Uterus (tissue), 2 donors: ENCODE measurements around the gene MYH10.

ENCODE experiments used
- CTCF ChIP-seq, 4 experiments: fragments of 200-600 bp in 2 of 4; fragments of 450-650 bp in 2 of 4; sonication (generic) in 2 of 4; IDR thresholded peaks; one replicate each; pipeline ENCODE4 v1.5.1; 2016 to 2019; ENCODE audit warnings: antibody characterized with exemption in 4 of 4, mild to moderate bottlenecking in 2 of 4, moderate library complexity in 1 of 4
- POLR2A ChIP-seq, 2 donors: fragments of 450-650 bp; IDR thresholded peaks; one replicate each; pipeline ENCODE4 v1.6.1; 2016; ENCODE audit warnings: antibody characterized with exemption in 2 of 2, mild to moderate bottlenecking in 1 of 2, moderate library complexity in 1 of 2

GRCh38 chr17:8447799-8448198, 182.7 kb downstream of the MYH10 start:
- TF ChIP-seq CTCF (IDR thresholded peaks at IDR 0.05) (no peak), POLR2A (IDR thresholded peaks at IDR 0.05) (no peak)
